ENCODE data around the gene AGFG1.
"Not testable (repeated sequence)": the region's sequence is repeated elsewhere in the genome, so short reads cannot be mapped to it uniquely, and the experiment has no call there.

Gene AGFG1

GRCh38 chr2:227503433-227504406 is 31.8 kb downstream of the AGFG1 start:
- no peak for DNase-seq

- DNase-seq: no peak
These were observed 32.7 kb downstream of the AGFG1 start for GRCh38 chr2:227504700-227505099.

- DNase-seq: no peak
These were observed 34.5 kb downstream of the AGFG1 start for GRCh38 chr2:227506456-227506855.

GRCh38 chr2:227507963-227508362 is 36.0 kb downstream of the AGFG1 start:
- no peak for DNase-seq

- no peak for DNase-seq
These were observed 37.1 kb downstream of the AGFG1 start for GRCh38 chr2:227509076-227509475.

- DNase-seq: no peak
These were observed 38.1 kb downstream of the AGFG1 start for GRCh38 chr2:227509824-227510619.

- no peak for DNase-seq
These were observed 38.6 kb downstream of the AGFG1 start for GRCh38 chr2:227510620-227510958.

- DNase-seq: no peak
These were observed 39.4 kb downstream of the AGFG1 start for GRCh38 chr2:227511239-227511930.

- DNase-seq: no peak
These were observed 40.0 kb downstream of the AGFG1 start for GRCh38 chr2:227511955-227512354.

- DNase-seq: no peak
These were observed 41.2 kb downstream of the AGFG1 start for GRCh38 chr2:227513113-227513512.

GRCh38 chr2:227515742-227516141 is 43.8 kb downstream of the AGFG1 start:
- no peak for DNase-seq

GRCh38 chr2:227517724-227518123 is 45.8 kb downstream of the AGFG1 start:
- no peak for DNase-seq

- DNase-seq: not testable (repeated sequence)
These were observed 46.4 kb downstream of the AGFG1 start for GRCh38 chr2:227518278-227518865.

- DNase-seq: not testable (repeated sequence)
These were observed 49.2 kb downstream of the AGFG1 start for GRCh38 chr2:227521178-227521577.

GRCh38 chr2:227524665-227525064 is 52.7 kb downstream of the AGFG1 start:
- no peak for DNase-seq

GRCh38 chr2:227527351-227527750 is 55.4 kb downstream of the AGFG1 start:
- no peak for DNase-seq

GRCh38 chr2:227528803-227529202 is 56.8 kb downstream of the AGFG1 start:
- DNase-seq: no peak

GRCh38 chr2:227529871-227530270 is 57.9 kb downstream of the AGFG1 start:
- no peak for DNase-seq

GRCh38 chr2:227534714-227535113 is 62.8 kb downstream of the AGFG1 start:
- DNase-seq: no peak

- DNase-seq: no peak
These were observed 64.5 kb downstream of the AGFG1 start for GRCh38 chr2:227536445-227536844.

- no peak for DNase-seq
These were observed 67.6 kb downstream of the AGFG1 start for GRCh38 chr2:227539465-227539956.

GRCh38 chr2:227540352-227540751 is 68.4 kb downstream of the AGFG1 start:
- DNase-seq: not testable (repeated sequence)

GRCh38 chr2:227545990-227546389 is 74.0 kb downstream of the AGFG1 start:
- DNase-seq: no peak
